MM.1S (cell line): ENCODE data around the gene NR2E1.

Experiments used
- DNase-seq: peaks from one replicate; pipeline ENCODE4 v3.0.0-alpha.2; 2015
- H2AFZ ChIP-seq: fragments of 300-600 bp; sonication (generic); 2 replicates; pipeline ENCODE4 v1.6.0; 2016; ENCODE audit warnings: antibody characterized with exemption, low read length
- H3F3A ChIP-seq: fragments of 300-600 bp; sonication (generic); 2 replicates; pipeline ENCODE4 v1.6.1; 2016; ENCODE audit warnings: mild to moderate bottlenecking, antibody characterized with exemption, low read length, moderate library complexity, mixed read lengths; ENCODE audit not compliant: insufficient read depth
- H3K27ac ChIP-seq: fragments of 300-600 bp; sonication (generic); 2 replicates; pipeline ENCODE4 v1.5.1; 2016; ENCODE audit warnings: mild to moderate bottlenecking, low read length
- H3K27me3 ChIP-seq: fragments of 300-600 bp; sonication (generic); replicated peaks from 2 replicates; pipeline ENCODE4 v1.6.0; 2016; ENCODE audit warnings: low read length; ENCODE audit not compliant: insufficient read depth
- H3K36me3 ChIP-seq: fragments of 300-600 bp; sonication (generic); replicated peaks from 2 replicates; pipeline ENCODE4 v1.6.1; 2016; ENCODE audit warnings: mild to moderate bottlenecking, low read length, mixed read lengths; ENCODE audit not compliant: insufficient read depth
- H3K4me1 ChIP-seq: fragments of 300-600 bp; sonication (generic); 2 replicates; pipeline ENCODE4 v1.6.1; 2016; ENCODE audit warnings: low read length, mixed read lengths
- H3K4me2 ChIP-seq: fragments of 300-600 bp; sonication (generic); 2 replicates; pipeline ENCODE4 v1.6.0; 2016; ENCODE audit warnings: low read depth, low read length
- H3K4me3 ChIP-seq: fragments of 300-600 bp; sonication (generic); 2 replicates; pipeline ENCODE4 v1.5.1; 2016; ENCODE audit warnings: low read length, mixed read lengths
- H3K79me2 ChIP-seq: fragments of 300-600 bp; sonication (generic); 2 replicates; pipeline ENCODE4 v1.6.1; 2016; ENCODE audit warnings: mixed run types, low read length, mixed read lengths
- H3K9ac ChIP-seq: fragments of 300-600 bp; sonication (generic); 2 replicates; pipeline ENCODE4 v1.6.1; 2016; ENCODE audit warnings: low read length, mixed read lengths
- H3K9me2 ChIP-seq: fragments of 300-600 bp; sonication (generic); replicated peaks from 2 replicates; pipeline ENCODE4 v1.6.1; 2016; ENCODE audit warnings: mild to moderate bottlenecking, low read length, mixed read lengths; ENCODE audit not compliant: insufficient read depth
- H3K9me3 ChIP-seq: fragments of 300-600 bp; sonication (generic); replicated peaks from 2 replicates; pipeline ENCODE4 v1.6.1; 2016; ENCODE audit warnings: mild to moderate bottlenecking, low read length, mixed read lengths; ENCODE audit not compliant: insufficient read depth
- H4K20me1 ChIP-seq: fragments of 300-600 bp; sonication (generic); 2 replicates; pipeline ENCODE4 v1.6.1; 2016; ENCODE audit warnings: mild to moderate bottlenecking, low read length, moderate library complexity, mixed read lengths; ENCODE audit not compliant: insufficient read depth
- EZH2 ChIP-seq: fragments of 300-600 bp; sonication (generic); optimal IDR thresholded peaks from 2 replicates; pipeline ENCODE3; 2017; ENCODE audit warnings: low read depth, mild to moderate bottlenecking, antibody characterized with exemption, low read length, mixed read lengths
- EZH2phosphoT487 ChIP-seq: fragments of 300-600 bp; sonication (generic); IDR thresholded peaks from 2 replicates; pipeline ENCODE4 v1.6.1; 2018; ENCODE audit warnings: antibody characterized with exemption, low read length
- TF ChIP-seq, protein P1 (sequence below): fragments of 300-600 bp; sonication (generic); IDR thresholded peaks from 2 replicates; pipeline ENCODE4 v1.5.1; 2016; ENCODE audit warnings: antibody characterized with exemption, low read length, mixed read lengths

NR2E1 gene

DNA sequence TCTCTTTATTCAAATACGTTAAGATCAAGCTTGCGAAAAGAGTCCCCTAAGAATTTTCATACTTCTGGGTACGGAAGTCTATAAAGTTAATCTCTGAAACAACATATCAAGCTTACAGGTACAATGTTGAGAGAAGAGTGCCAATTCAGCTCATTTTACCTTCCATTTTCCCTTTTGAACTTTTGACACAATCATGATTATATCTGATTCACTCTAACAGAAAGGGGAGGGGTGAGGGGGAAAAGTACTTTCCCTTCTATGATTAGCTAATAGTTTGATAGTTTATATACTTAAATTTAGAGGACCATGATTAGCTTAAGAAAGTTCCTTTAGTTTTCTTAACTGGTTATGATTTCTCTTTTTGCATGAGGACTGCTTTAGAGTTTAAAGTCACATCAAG lies 61.5 kb downstream of the NR2E1 start:
- Histone ChIP-seq H3K27ac (no peak overlapping the region), H3K4me3 (no peak overlapping the region), H3K36me3 (no peaks in the 10 kb centered on the region), H3K9me2 (no peaks in the 10 kb centered on the region), H3K27me3 (no peaks in the 10 kb centered on the region), H3K9ac (no peak overlapping the region), H4K20me1 (no peaks in the 10 kb centered on the region; the same call in 1 of the 2 replicates), H3K9me3 (no peaks in the 10 kb centered on the region), H3K79me2 (peaks cover 23% of the 10 kb centered on the region), H3F3A (no peaks in the 10 kb centered on the region), H2AFZ (no peak overlapping the region), H3K4me2 (no peak overlapping the region), H3K4me1 (no peaks in the 10 kb centered on the region)
- no peak for DNase-seq
- TF ChIP-seq EZH2phosphoT487 (no peak), EZH2 (no peak)
- TF ChIP-seq, protein P1, sequence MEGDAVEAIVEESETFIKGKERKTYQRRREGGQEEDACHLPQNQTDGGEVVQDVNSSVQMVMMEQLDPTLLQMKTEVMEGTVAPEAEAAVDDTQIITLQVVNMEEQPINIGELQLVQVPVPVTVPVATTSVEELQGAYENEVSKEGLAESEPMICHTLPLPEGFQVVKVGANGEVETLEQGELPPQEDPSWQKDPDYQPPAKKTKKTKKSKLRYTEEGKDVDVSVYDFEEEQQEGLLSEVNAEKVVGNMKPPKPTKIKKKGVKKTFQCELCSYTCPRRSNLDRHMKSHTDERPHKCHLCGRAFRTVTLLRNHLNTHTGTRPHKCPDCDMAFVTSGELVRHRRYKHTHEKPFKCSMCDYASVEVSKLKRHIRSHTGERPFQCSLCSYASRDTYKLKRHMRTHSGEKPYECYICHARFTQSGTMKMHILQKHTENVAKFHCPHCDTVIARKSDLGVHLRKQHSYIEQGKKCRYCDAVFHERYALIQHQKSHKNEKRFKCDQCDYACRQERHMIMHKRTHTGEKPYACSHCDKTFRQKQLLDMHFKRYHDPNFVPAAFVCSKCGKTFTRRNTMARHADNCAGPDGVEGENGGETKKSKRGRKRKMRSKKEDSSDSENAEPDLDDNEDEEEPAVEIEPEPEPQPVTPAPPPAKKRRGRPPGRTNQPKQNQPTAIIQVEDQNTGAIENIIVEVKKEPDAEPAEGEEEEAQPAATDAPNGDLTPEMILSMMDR, result no peak

DNA sequence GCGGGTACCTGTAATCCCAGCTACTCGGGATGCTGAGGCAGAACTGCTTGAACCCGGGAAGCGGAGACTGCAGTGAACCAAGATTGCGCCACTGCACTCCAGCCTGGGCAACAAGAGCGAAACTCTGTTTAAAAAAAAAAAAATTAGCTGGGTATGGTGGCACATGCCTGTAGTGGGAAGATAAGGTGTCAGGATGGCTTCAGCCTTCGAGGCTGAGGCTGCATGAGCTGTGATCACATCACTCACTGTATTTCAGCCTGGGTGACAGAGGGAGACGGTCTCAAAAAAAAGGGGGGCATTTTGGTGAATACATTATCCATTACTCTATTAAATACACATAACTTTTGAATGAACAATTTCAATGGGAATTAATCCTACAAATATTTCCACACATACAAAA lies 62.6 kb downstream of the NR2E1 start:
- no peak overlapping the region for H3K9ac ChIP-seq
- H3K36me3 ChIP-seq, result no peaks in the 10 kb centered on the region
- H3K9me2 ChIP-seq, result no peaks in the 10 kb centered on the region
- H2AFZ ChIP-seq, result no peak overlapping the region
- no peaks in the 10 kb centered on the region for H3K4me1 ChIP-seq
- peaks cover 28% of the 10 kb centered on the region for H3K79me2 ChIP-seq
- no peaks in the 10 kb centered on the region for H3K9me3 ChIP-seq
- H3K4me2 ChIP-seq, result no peak overlapping the region
- TF ChIP-seq EZH2phosphoT487 (no peak), EZH2 (no peak)
- TF ChIP-seq, protein P1, result no peak
- no peak overlapping the region for H3K27ac ChIP-seq
- DNase-seq, result no peak
- H4K20me1 ChIP-seq, result no peaks in the 10 kb centered on the region; the same call in 1 of the 2 replicates
- H3K4me3 ChIP-seq, result no peak overlapping the region
- no peaks in the 10 kb centered on the region for H3F3A ChIP-seq
- H3K27me3 ChIP-seq, result no peaks in the 10 kb centered on the region

DNA sequence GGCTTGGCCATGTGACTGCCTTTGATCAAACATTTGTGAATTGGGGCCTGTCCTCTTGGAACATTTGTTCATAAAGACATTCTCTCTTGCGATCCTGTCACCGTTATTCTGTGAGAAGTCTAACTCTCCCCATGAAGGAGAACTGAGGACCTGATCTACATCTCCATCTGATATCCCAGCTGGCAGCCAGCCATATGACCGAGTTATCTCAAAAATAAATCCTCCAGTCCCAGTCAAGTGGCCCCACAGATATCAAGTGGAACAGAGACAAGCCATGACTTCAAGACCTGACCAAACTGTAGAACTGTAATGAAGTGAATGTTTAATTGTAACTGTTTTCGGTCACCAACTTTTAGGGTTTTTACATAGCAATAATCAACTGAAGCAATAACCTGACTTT lies 69.3 kb downstream of the NR2E1 start:
- Histone ChIP-seq H3K79me2 (peaks cover 35% of the 10 kb centered on the region), H4K20me1 (no peaks in the 10 kb centered on the region; the same call in 1 of the 2 replicates), H3K27ac (no peak overlapping the region), H3K4me3 (no peak overlapping the region), H3K9me3 (no peaks in the 10 kb centered on the region), H3F3A (no peaks in the 10 kb centered on the region), H3K27me3 (no peaks in the 10 kb centered on the region), H3K36me3 (no peaks in the 10 kb centered on the region), H3K9ac (no peak overlapping the region), H3K4me1 (no peaks in the 10 kb centered on the region), H2AFZ (no peak overlapping the region), H3K4me2 (no peak overlapping the region), H3K9me2 (no peaks in the 10 kb centered on the region)
- DNase-seq, result no peak
- TF ChIP-seq, protein P1, result no peak
- TF ChIP-seq EZH2phosphoT487, result no peak
- TF ChIP-seq EZH2, result no peak

DNA sequence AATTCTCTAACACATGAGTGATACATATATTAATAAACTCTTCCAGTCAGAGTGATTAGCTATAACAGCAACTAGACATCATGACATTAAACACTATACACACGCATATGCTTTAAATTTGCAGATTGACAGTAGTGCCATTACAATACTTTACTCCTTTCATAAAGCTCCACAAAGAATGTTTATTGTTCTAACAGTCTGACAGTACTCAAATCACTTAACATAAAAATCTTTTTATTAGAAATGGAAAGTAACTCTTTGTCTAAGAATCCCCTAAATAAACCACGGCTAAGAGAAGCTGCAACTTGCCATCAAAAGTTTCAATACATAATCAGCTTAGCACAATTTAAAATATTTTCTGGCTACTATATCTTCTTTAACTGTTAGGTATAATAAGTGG lies 71.0 kb downstream of the NR2E1 start:
- no peak overlapping the region for H2AFZ ChIP-seq
- H3K4me2 ChIP-seq, result no peak overlapping the region
- no peaks in the 10 kb centered on the region for H3K9me2 ChIP-seq
- H3K27me3 ChIP-seq, result no peaks in the 10 kb centered on the region
- no peak for TF ChIP-seq EZH2phosphoT487
- TF ChIP-seq, protein P1, result no peak
- no peak for TF ChIP-seq EZH2
- no peak overlapping the region for H3K9ac ChIP-seq
- no peak overlapping the region for H3K27ac ChIP-seq
- H3K4me1 ChIP-seq, result no peaks in the 10 kb centered on the region
- H4K20me1 ChIP-seq, result no peaks in the 10 kb centered on the region
- H3K9me3 ChIP-seq, result no peaks in the 10 kb centered on the region
- H3K79me2 ChIP-seq, result peaks cover 43% of the 10 kb centered on the region
- H3K4me3 ChIP-seq, result no peak overlapping the region
- no peaks in the 10 kb centered on the region for H3F3A ChIP-seq
- no peak for DNase-seq
- H3K36me3 ChIP-seq, result no peaks in the 10 kb centered on the region
